Peyer's patch (tissue), 4 donors: Measurements from ENCODE around the gene ADGRB3. TPM values are rescaled to one million over a fixed set of nuclear protein-coding genes. Genes with fewer than 3 reads are reported as not detected.

Source experiments
- DNase-seq, 3 donors: peaks; one replicate each; pipeline ENCODE4 v3.0.0-alpha.2; 2017 to 2019
- H3K27ac ChIP-seq, 4 donors: fragments of 200-600 bp; sonication (generic); one replicate each; pipeline ENCODE4 v1.5.1; 2016 to 2019
- H3K27me3 ChIP-seq, 2 donors: fragments of 200-600 bp; sonication (generic); one replicate each; pipeline ENCODE4 v1.5.1; 2019
- H3K36me3 ChIP-seq, 3 donors: fragments of 200-600 bp; sonication (generic); one replicate each; pipeline ENCODE4 v1.5.1; 2016 to 2019
- H3K4me1 ChIP-seq, 4 donors: fragments of 200-600 bp; sonication (generic); one replicate each; pipeline ENCODE4 v1.5.1; 2016 to 2019
- H3K4me3 ChIP-seq, 4 donors: fragments of 200-600 bp; sonication (generic); 1 replicate in 3 of 4; 2 replicates in 1 of 4; pipeline ENCODE4 v1.5.1; 2016 to 2019; ENCODE audit warnings: mild to moderate bottlenecking in 1 of 4
- H3K9me3 ChIP-seq, 4 donors: fragments of 200-600 bp; sonication (generic); one replicate each; pipeline ENCODE4 v1.5.1; 2016 to 2019; ENCODE audit warnings: mild to moderate bottlenecking in 1 of 4
- POLR2A ChIP-seq, 2 donors: fragments of 450-650 bp; IDR thresholded peaks; one replicate each; pipeline ENCODE4 v1.5.1; 2017; ENCODE audit warnings: antibody characterized with exemption in 2 of 2, mild to moderate bottlenecking in 2 of 2, moderate library complexity in 2 of 2
- total RNA-seq, 4 donors: library from RNA; depleted of rRNA; stranded (reverse); fragments of >200 nt; gene quantifications; one replicate each; pipeline ENCODE4 v1.1.0, GENCODE V29; 2016
- TF ChIP-seq, protein P1 (sequence below), 6 experiments: fragments of 450-650 bp in 4 of 6; fragments of 200-600 bp in 2 of 6; sonication (generic) in 1 of 6; IDR thresholded peaks; one replicate each; pipeline ENCODE4 v1.5.1; 2017 to 2019; ENCODE audit warnings: antibody characterized with exemption in 6 of 6, mild to moderate bottlenecking in 3 of 6, moderate library complexity in 1 of 6

The ADGRB3 gene
- total RNA-seq, 4 donors from 2014 or later: 1.2 to 9.9 (median 2.5) TPM

DNA sequence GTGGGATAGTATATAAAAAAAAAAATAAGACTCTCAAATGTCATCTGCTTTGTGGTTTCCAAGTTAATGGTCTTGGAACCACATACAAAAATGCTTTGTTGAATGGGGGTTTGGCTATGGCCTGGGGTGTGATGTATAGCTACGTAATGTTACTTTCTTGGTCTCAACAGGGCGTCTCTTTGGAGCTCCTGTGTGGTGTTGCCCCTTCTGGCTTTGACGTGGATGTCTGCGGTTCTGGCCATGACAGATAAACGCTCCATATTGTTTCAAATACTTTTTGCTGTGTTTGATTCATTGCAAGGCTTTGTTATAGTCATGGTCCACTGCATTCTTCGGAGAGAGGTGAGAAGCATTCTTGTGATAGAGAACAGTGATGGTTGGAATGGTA lies 704.1 kb downstream of the ADGRB3 start:
- H3K27ac ChIP-seq: no peak overlapping the region
- DNase-seq: no peak
- H3K4me3 ChIP-seq: no peak overlapping the region
- TF ChIP-seq, protein P1, sequence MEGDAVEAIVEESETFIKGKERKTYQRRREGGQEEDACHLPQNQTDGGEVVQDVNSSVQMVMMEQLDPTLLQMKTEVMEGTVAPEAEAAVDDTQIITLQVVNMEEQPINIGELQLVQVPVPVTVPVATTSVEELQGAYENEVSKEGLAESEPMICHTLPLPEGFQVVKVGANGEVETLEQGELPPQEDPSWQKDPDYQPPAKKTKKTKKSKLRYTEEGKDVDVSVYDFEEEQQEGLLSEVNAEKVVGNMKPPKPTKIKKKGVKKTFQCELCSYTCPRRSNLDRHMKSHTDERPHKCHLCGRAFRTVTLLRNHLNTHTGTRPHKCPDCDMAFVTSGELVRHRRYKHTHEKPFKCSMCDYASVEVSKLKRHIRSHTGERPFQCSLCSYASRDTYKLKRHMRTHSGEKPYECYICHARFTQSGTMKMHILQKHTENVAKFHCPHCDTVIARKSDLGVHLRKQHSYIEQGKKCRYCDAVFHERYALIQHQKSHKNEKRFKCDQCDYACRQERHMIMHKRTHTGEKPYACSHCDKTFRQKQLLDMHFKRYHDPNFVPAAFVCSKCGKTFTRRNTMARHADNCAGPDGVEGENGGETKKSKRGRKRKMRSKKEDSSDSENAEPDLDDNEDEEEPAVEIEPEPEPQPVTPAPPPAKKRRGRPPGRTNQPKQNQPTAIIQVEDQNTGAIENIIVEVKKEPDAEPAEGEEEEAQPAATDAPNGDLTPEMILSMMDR (IDR thresholded peaks at IDR 0.05): no peak
- no peak for TF ChIP-seq POLR2A (IDR thresholded peaks at IDR 0.05)
- H3K27me3 ChIP-seq: no peaks in the 10 kb centered on the region
- no peaks in the 10 kb centered on the region for H3K4me1 ChIP-seq
- no peaks in the 10 kb centered on the region for H3K36me3 ChIP-seq
- H3K9me3 ChIP-seq: no peaks in the 10 kb centered on the region

DNA sequence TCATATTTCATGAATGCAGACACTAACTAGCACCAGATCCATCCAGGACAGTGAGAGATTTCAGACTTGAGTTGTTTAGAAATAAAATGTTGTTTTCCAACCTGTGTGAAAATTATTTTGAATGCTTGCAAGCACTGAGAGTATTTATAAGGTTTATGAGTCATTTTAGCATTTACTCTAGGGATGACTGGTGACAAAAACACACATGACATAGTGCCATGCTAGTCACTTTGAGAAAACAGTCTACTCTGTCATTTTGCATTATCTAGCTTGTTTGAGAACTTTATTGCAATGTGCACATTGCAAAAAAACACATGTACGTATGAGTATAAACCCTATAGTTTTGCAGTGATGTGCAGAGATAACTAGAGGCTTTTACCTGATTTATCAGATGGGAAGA lies 705.1 kb downstream of the ADGRB3 start:
- no peak for TF ChIP-seq POLR2A (IDR thresholded peaks at IDR 0.05)
- no peak overlapping the region for H3K27ac ChIP-seq
- DNase-seq: no peak
- no peaks in the 10 kb centered on the region for H3K9me3 ChIP-seq
- no peaks in the 10 kb centered on the region for H3K36me3 ChIP-seq
- no peak overlapping the region for H3K4me3 ChIP-seq
- no peaks in the 10 kb centered on the region for H3K27me3 ChIP-seq
- no peaks in the 10 kb centered on the region for H3K4me1 ChIP-seq

DNA sequence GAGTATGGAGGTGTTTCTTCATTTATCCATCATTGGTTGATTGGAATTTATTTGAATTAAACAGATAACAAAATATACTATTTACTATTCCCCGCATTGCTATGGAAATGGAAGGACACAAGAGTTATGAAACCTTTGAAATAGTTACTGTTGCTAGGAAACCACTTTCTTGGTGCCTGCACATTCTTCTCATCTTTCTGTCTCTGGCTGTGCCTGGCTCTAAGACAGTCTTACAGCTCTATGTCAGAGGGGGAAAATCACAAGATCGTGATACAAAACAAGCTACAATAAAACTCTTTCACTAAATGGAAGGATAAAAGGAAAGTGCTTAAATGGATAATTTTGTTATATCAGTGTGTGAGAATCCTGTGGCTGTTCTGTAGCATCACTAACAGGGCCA lies 708.8 kb downstream of the ADGRB3 start:
- Histone ChIP-seq H3K9me3 (no peaks in the 10 kb centered on the region), H3K27ac (no peak overlapping the region), H3K27me3 (no peaks in the 10 kb centered on the region), H3K4me3 (no peak overlapping the region), H3K4me1 (no peaks in the 10 kb centered on the region), H3K36me3 (no peaks in the 10 kb centered on the region)
- TF ChIP-seq, protein P1 (IDR thresholded peaks at IDR 0.05): no peak
- TF ChIP-seq POLR2A (IDR thresholded peaks at IDR 0.05): no peak
- DNase-seq: no peak

DNA sequence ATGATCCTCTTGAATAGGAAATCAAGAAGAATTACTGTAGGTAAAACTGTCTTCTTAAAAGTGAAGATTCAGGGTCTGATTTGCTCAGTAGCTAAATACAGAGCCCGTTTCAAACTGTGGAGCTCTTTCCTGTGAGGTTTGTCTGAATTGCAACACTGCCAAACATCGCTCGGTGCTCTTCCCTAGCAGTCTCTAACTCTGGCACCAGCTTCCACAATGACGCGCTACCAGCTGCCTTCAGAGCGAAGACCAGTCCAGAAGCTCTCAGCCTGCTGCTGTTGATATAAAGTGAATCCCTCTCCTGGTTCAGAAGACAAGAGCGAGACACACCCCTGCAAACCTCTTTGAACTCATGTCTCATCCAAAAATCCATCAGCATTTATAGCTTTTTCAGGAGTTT lies 714.7 kb downstream of the ADGRB3 start:
- Histone ChIP-seq H3K4me1 (no peaks in the 10 kb centered on the region), H3K36me3 (no peaks in the 10 kb centered on the region), H3K4me3 (no peak overlapping the region), H3K27me3 (no peaks in the 10 kb centered on the region), H3K9me3 (no peaks in the 10 kb centered on the region), H3K27ac (no peak overlapping the region)
- TF ChIP-seq POLR2A (IDR thresholded peaks at IDR 0.05): no peak
- TF ChIP-seq, protein P1 (IDR thresholded peaks at IDR 0.05): no peak
- no peak for DNase-seq

DNA sequence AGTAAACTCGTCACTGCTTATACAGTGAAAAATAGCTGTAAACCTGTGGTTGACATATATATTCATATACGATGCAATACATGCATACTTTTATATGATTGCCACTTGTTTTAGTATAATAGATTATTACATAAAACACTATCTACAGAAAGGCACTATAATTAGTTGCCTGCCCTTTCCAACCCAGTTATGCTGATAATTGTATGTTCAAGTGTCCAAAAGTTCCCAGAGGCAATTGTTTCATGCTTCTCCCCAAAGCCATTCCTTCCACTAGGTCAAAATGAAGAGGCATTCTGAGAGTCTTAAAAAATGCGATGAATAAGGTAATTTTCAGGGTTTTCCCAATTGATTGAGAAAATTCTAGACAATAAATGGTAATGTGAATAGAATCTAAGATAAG lies 727.1 kb downstream of the ADGRB3 start:
- Histone ChIP-seq H3K27ac (no peak overlapping the region), H3K4me1 (no peaks in the 10 kb centered on the region), H3K4me3 (no peak overlapping the region), H3K27me3 (no peaks in the 10 kb centered on the region), H3K36me3 (no peaks in the 10 kb centered on the region), H3K9me3 (no peaks in the 10 kb centered on the region)
- DNase-seq: no peak
- TF ChIP-seq, protein P1 (IDR thresholded peaks at IDR 0.05): no peak
- TF ChIP-seq POLR2A (IDR thresholded peaks at IDR 0.05): no peak

DNA sequence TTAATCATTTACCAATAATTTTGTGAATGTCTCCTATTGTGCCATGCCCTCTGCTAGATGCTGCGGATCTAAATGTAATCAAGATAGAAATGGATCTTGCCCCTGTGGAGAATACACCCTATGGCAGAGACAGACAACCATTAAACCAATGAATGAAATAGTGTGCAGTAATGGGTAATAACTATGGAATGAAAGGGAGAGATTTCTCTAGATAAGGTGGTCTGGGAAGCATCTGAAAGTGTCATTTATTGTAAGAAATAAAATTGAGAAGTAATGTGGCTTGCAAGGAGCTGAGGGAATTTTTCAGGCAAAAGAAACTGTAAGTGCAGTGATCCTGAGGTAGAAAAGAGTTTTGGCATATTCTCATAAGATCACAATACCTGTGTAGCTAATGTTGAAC lies 731.7 kb downstream of the ADGRB3 start:
- H3K4me3 ChIP-seq: no peak overlapping the region
- H3K4me1 ChIP-seq: no peaks in the 10 kb centered on the region
- no peaks in the 10 kb centered on the region for H3K9me3 ChIP-seq
- no peaks in the 10 kb centered on the region for H3K27me3 ChIP-seq
- no peak for TF ChIP-seq POLR2A (IDR thresholded peaks at IDR 0.05)
- TF ChIP-seq, protein P1 (IDR thresholded peaks at IDR 0.05): no peak
- no peaks in the 10 kb centered on the region for H3K36me3 ChIP-seq
- no peak for DNase-seq
- H3K27ac ChIP-seq: no peak overlapping the region
